HL-60 (cell line): Measurements from ENCODE around the gene MERTK.
"Not testable (repeated sequence)": the region's sequence is repeated elsewhere in the genome, so short reads cannot be mapped to it uniquely, and the experiment has no call there.

Experiments used
- DNase-seq, 2 experiments: peaks; one replicate each; pipeline ENCODE4 v3.0.0-alpha.2; 2010 to 2020; ENCODE audit warnings: low read depth in 1 of 2, low spot score in 1 of 2
- H3K27ac ChIP-seq: fragments of 250-450 bp; sonication (Bioruptor Pico); replicated peaks from 2 replicates; pipeline ENCODE4 v1.5.1; 2020; ENCODE audit warnings: mild to moderate bottlenecking, moderate library complexity
- H3K27me3 ChIP-seq: fragments of 250-450 bp; sonication (Bioruptor Pico); 2 replicates; pipeline ENCODE4 v1.5.1; 2021; ENCODE audit warnings: mild to moderate bottlenecking, moderate library complexity; ENCODE audit not compliant: insufficient read depth, poor library complexity, severe bottlenecking
- H3K4me3 ChIP-seq: replicated peaks from 2 replicates; pipeline ENCODE4 v1.5.1; 2011; ENCODE audit warnings: mild to moderate bottlenecking, control low read depth, low read length; ENCODE audit not compliant: insufficient read depth
- GABPA ChIP-seq: IDR thresholded peaks from 2 replicates; pipeline ENCODE4 v1.6.1; 2012; ENCODE audit warnings: low read depth
- POLR2AphosphoS5 ChIP-seq: IDR thresholded peaks from 2 replicates; pipeline ENCODE4 v1.6.1; 2012; ENCODE audit warnings: low read depth
- SPI1 ChIP-seq: IDR thresholded peaks from 2 replicates; pipeline ENCODE4 v1.6.1; 2012; ENCODE audit warnings: low read depth, mild to moderate bottlenecking, borderline replicate concordance
- TF ChIP-seq, protein P1 (sequence below): IDR thresholded peaks from 2 replicates; pipeline ENCODE4 v1.6.1; 2012; ENCODE audit warnings: low read depth; ENCODE audit not compliant: insufficient replicate concordance
- TF ChIP-seq, protein P2 (sequence below): IDR thresholded peaks from one replicate; pipeline ENCODE4 v1.5.1; 2011; ENCODE audit warnings: low read length, control low read depth, inconsistent platforms; ENCODE audit not compliant: insufficient read depth

The MERTK gene

DNA sequence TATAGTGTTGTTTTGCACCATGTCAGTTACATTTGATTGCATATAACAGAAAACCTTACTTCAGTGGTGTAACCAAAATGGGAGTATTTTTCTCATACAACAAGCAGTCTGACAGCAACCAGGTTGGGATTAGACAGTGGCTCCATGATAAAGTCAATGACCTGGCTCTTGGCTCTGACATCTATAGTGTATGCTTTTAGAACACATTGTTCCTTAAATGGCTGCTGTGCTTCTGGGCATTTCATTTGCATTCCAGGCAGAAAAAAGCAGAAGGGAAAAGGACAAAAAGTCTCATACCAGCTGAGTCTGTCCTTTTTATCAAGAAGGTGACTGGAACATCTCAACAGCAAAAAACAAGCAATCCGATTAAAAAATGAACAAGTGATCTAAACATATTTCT is 10.2 kb downstream of the MERTK start:
- Histone ChIP-seq H3K27me3 (no peaks in the 10 kb centered on the region), H3K27ac (no peak overlapping the region), H3K4me3 (no peak overlapping the region)
- TF ChIP-seq, protein P1, sequence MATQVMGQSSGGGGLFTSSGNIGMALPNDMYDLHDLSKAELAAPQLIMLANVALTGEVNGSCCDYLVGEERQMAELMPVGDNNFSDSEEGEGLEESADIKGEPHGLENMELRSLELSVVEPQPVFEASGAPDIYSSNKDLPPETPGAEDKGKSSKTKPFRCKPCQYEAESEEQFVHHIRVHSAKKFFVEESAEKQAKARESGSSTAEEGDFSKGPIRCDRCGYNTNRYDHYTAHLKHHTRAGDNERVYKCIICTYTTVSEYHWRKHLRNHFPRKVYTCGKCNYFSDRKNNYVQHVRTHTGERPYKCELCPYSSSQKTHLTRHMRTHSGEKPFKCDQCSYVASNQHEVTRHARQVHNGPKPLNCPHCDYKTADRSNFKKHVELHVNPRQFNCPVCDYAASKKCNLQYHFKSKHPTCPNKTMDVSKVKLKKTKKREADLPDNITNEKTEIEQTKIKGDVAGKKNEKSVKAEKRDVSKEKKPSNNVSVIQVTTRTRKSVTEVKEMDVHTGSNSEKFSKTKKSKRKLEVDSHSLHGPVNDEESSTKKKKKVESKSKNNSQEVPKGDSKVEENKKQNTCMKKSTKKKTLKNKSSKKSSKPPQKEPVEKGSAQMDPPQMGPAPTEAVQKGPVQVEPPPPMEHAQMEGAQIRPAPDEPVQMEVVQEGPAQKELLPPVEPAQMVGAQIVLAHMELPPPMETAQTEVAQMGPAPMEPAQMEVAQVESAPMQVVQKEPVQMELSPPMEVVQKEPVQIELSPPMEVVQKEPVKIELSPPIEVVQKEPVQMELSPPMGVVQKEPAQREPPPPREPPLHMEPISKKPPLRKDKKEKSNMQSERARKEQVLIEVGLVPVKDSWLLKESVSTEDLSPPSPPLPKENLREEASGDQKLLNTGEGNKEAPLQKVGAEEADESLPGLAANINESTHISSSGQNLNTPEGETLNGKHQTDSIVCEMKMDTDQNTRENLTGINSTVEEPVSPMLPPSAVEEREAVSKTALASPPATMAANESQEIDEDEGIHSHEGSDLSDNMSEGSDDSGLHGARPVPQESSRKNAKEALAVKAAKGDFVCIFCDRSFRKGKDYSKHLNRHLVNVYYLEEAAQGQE: no peak
- no peak for TF ChIP-seq GABPA
- no peak for TF ChIP-seq SPI1
- no peak for TF ChIP-seq POLR2AphosphoS5
- TF ChIP-seq, protein P2, sequence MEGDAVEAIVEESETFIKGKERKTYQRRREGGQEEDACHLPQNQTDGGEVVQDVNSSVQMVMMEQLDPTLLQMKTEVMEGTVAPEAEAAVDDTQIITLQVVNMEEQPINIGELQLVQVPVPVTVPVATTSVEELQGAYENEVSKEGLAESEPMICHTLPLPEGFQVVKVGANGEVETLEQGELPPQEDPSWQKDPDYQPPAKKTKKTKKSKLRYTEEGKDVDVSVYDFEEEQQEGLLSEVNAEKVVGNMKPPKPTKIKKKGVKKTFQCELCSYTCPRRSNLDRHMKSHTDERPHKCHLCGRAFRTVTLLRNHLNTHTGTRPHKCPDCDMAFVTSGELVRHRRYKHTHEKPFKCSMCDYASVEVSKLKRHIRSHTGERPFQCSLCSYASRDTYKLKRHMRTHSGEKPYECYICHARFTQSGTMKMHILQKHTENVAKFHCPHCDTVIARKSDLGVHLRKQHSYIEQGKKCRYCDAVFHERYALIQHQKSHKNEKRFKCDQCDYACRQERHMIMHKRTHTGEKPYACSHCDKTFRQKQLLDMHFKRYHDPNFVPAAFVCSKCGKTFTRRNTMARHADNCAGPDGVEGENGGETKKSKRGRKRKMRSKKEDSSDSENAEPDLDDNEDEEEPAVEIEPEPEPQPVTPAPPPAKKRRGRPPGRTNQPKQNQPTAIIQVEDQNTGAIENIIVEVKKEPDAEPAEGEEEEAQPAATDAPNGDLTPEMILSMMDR: no peak
- no peak for DNase-seq

DNA sequence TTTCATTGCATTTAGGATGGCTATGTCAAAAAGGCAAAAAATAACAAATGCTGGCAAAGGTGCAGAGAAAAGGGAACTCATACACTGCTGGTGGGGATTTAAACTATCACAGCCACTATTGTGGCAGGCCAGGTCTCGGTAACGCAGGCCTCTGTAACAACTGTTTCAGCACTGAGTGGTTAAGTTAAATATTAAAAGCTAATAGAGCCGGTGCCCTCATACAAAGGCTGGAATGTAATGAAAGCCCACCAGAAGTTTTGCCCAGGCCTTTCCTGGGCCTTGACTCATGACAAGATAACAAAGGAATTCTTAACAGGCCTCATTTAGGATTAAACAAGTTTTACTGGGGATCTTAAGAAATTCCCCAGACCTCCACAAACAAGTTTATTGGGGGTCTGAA is 10.7 kb downstream of the MERTK start:
- TF ChIP-seq POLR2AphosphoS5: no peak
- TF ChIP-seq SPI1: no peak
- TF ChIP-seq, protein P2: no peak
- no peak for TF ChIP-seq GABPA
- TF ChIP-seq, protein P1: no peak
- DNase-seq: no peak
- Histone ChIP-seq H3K4me3 (no peak overlapping the region), H3K27me3 (no peaks in the 10 kb centered on the region), H3K27ac (no peak overlapping the region)

DNA sequence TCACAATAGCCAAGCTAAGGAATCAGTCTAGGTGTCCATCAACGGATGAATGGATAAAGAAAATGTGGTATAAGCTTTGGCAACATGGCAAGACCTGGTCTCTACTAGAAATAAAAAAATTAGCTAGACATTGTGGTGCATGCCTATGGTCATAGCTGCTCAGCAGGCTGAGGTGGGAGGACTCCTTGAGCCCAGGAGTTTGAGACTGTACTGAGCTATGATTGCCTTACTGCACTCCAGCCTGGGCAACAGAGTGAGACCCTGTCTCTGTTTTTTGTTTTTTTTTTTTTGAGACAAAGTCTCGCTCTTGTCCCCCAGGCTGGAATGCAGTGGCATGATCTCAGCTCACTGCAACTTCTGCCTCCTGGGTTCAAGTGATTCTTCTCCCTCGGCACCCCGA is 11.6 kb downstream of the MERTK start:
- H3K27ac ChIP-seq, H3K27me3 ChIP-seq, H3K4me3 ChIP-seq, DNase-seq: not testable (repeated sequence)

DNA sequence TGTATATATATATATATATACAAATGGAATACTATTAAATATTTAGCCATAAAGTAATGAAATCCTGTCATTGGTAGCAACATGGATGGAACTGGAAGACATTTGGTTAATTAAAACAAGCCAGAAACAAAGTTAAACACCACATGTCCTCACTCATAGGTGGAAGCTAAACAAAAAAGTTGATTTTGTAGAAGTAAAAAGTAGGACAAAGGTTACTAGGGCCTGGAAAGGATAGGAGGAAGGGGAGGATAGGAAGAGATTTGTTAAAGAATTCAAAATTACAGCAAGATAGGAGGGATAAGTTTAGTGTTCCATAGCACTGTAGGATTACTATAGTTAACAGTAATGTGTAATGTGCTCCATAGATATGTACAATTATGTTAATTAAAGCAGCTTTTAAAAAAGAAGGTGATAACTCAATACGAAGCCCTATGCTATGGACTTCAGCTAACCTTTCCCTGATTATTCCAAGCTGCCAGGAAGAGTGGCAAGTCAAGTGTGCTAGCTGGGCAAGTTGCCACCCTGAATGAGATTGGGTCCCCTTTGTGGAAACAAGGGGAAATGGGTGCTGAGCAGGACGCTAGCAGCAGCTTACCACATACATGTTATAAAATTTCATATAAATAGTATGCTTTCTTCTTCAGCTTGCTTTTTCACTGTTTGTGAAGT is 12.3 kb downstream of the MERTK start:
- H3K27ac ChIP-seq: no peak overlapping the region
- H3K27me3 ChIP-seq: no peaks in the 10 kb centered on the region
- H3K4me3 ChIP-seq: no peak overlapping the region
- TF ChIP-seq SPI1 (no peak), POLR2AphosphoS5 (no peak), GABPA (no peak)
- TF ChIP-seq, protein P2: no peak
- TF ChIP-seq, protein P1: no peak
- DNase-seq: no peak

DNA sequence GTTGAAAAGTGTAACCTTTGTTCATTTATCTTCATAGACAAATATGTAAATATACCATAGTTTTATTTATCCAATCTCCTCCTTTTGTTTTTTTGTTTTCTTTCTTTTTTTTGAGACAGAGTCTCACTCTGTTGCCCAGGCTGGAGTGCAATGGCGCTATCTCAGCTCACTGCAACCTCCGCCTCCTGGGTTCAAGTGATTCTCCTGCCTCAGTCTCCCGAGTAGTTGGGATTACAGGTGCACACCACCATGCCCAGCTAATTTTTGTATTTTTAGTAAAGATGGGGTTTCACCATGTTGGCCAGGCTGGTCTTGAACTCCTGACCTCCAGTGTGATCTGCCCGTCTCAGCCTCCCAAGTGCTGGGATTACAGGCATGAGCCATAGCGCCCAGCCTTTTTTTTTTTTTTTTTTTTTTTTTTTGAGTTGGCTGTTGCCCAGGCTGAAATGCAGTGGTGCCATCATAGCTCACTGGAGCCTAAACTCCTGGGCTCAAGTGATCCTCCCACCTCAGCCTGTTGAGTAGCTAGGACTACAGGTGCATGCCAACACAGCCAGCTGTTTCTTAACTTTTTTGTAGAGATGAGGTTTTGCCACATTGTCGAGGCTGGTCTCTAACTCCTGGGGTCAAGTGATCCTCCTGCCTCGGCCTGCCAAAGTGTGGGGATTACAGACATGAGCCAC is 13.0 kb downstream of the MERTK start:
- H3K4me3 ChIP-seq, H3K27me3 ChIP-seq, DNase-seq, H3K27ac ChIP-seq: not testable (repeated sequence)
